GM23338 (cell line): ENCODE data around the gene MTA3. TPM values are rescaled to one million over a fixed set of nuclear protein-coding genes. Genes with fewer than 3 reads are reported as not detected.

Source experiments
- ATAC-seq: fragments of 200-7000 bp; cut with Tn5 transposase; 3 replicates; pipeline ENCODE4 v1.9.1; 2020
- DNase-seq: peaks from one replicate; pipeline ENCODE4 v3.0.0-alpha.2; 2015; ENCODE audit warnings: low spot score
- H2AFZ ChIP-seq: fragments of 200-600 bp; sonication (generic); 2 replicates; pipeline ENCODE4 v1.8.0; 2016; ENCODE audit warnings: antibody characterized with exemption, mild to moderate bottlenecking, moderate library complexity
- H3F3A ChIP-seq: fragments of 200-600 bp; sonication (generic); replicated peaks from 2 replicates; pipeline ENCODE4 v1.8.0; 2017; ENCODE audit warnings: antibody characterized with exemption, mixed run types, low read depth
- H3K27ac ChIP-seq: fragments of 200-600 bp; sonication (generic); 2 replicates; pipeline ENCODE4 v1.6.1; 2016; ENCODE audit warnings: low read depth
- H3K27me3 ChIP-seq: fragments of 200-600 bp; sonication (generic); 2 replicates; pipeline ENCODE4 v1.8.0; 2016; ENCODE audit warnings: mild to moderate bottlenecking, mixed run types, moderate library complexity; ENCODE audit not compliant: insufficient read depth
- H3K36me3 ChIP-seq: fragments of 200-600 bp; sonication (generic); 2 replicates; pipeline ENCODE4 v1.8.0; 2016; ENCODE audit warnings: mild to moderate bottlenecking; ENCODE audit not compliant: insufficient read depth
- H3K4me1 ChIP-seq: fragments of 200-600 bp; sonication (generic); 2 replicates; pipeline ENCODE4 v1.8.0; 2016; ENCODE audit warnings: mild to moderate bottlenecking, moderate library complexity; ENCODE audit not compliant: insufficient read depth
- H3K4me2 ChIP-seq: fragments of 200-600 bp; sonication (generic); 2 replicates; pipeline ENCODE4 v1.7.1; 2017; ENCODE audit warnings: mixed run types
- H3K4me3 ChIP-seq: fragments of 200-600 bp; sonication (generic); 2 replicates; pipeline ENCODE4 v1.6.1; 2016; ENCODE audit warnings: mixed run types
- H3K79me2 ChIP-seq: fragments of 200-600 bp; sonication (generic); replicated peaks from 2 replicates; pipeline ENCODE4 v1.8.0; 2017; ENCODE audit warnings: mild to moderate bottlenecking; ENCODE audit not compliant: insufficient read depth
- H3K9me2 ChIP-seq: fragments of 200-600 bp; sonication (generic); 2 replicates; pipeline ENCODE4 v1.8.0; 2017; ENCODE audit not compliant: insufficient read depth
- H4K20me1 ChIP-seq: fragments of 200-600 bp; sonication (generic); replicated peaks from 2 replicates; pipeline ENCODE4 v1.8.0; 2017; ENCODE audit warnings: mild to moderate bottlenecking; ENCODE audit not compliant: insufficient read depth
- H3K27ac Mint-ChIP-seq: 2 replicates; pipeline ENCODE4 v1.8.0; 2020; ENCODE audit warnings: inconsistent platforms, mild to moderate bottlenecking, moderate library complexity, mixed read lengths
- H3K27me3 Mint-ChIP-seq: 3 replicates; pipeline ENCODE4 v1.8.0; 2022; ENCODE audit warnings: low read depth, mild to moderate bottlenecking, moderate library complexity, mixed read lengths, inconsistent platforms; ENCODE audit not compliant: insufficient read depth, poor library complexity
- H3K36me3 Mint-ChIP-seq: 3 replicates; pipeline ENCODE4 v1.8.0; 2021; ENCODE audit warnings: low read depth, mild to moderate bottlenecking, inconsistent platforms, moderate library complexity, mixed read lengths
- H3K4me1 Mint-ChIP-seq: 3 replicates; pipeline ENCODE4 v1.8.0; 2020; ENCODE audit warnings: mild to moderate bottlenecking, inconsistent platforms, mixed read lengths
- H3K4me3 Mint-ChIP-seq: 3 replicates; pipeline ENCODE4 v1.8.0; 2021; ENCODE audit warnings: moderate library complexity, mild to moderate bottlenecking, inconsistent platforms, mixed read lengths
- H3K9me3 Mint-ChIP-seq: 3 replicates; pipeline ENCODE4 v1.8.0; 2020; ENCODE audit warnings: moderate library complexity, mild to moderate bottlenecking, inconsistent platforms, mixed read lengths
- CREB1 ChIP-seq: fragments of 250-450 bp; sonication (Bioruptor Pico); IDR thresholded peaks from 2 replicates; pipeline ENCODE4 v1.5.0; 2020; ENCODE audit warnings: low read depth, mild to moderate bottlenecking, moderate library complexity
- EZH2 ChIP-seq: fragments of 200-600 bp; sonication (generic); IDR thresholded peaks from one replicate; pipeline ENCODE4 v1.8.0; 2017; ENCODE audit warnings: antibody characterized with exemption, mild to moderate bottlenecking, low read depth; ENCODE audit not compliant: unreplicated experiment
- EZH2phosphoT487 ChIP-seq: fragments of 200-600 bp; sonication (generic); IDR thresholded peaks from one replicate; pipeline ENCODE4 v1.8.1; 2018; ENCODE audit warnings: antibody characterized with exemption; ENCODE audit not compliant: unreplicated experiment
- JUNB ChIP-seq: IDR thresholded peaks from one replicate; pipeline ENCODE4 v1.6.1; 2016; ENCODE audit warnings: antibody characterized with exemption; ENCODE audit not compliant: unreplicated experiment
- NANOG ChIP-seq: IDR thresholded peaks from 2 replicates; pipeline ENCODE4 v1.6.1; 2016; ENCODE audit warnings: antibody characterized with exemption, borderline replicate concordance
- POLR2AphosphoS5 ChIP-seq: IDR thresholded peaks from 2 replicates; pipeline ENCODE4 v1.6.1; 2016; ENCODE audit warnings: antibody characterized with exemption, low read depth
- STAT1 ChIP-seq: IDR thresholded peaks from one replicate; pipeline ENCODE4 v1.6.1; 2016; ENCODE audit warnings: antibody characterized with exemption; ENCODE audit not compliant: unreplicated experiment
- ZNF114 ChIP-seq: fragments of 250-450 bp; sonication (Bioruptor Pico); IDR thresholded peaks from 2 replicates; pipeline ENCODE4 v1.5.0; 2020; ENCODE audit warnings: mild to moderate bottlenecking, moderate library complexity
- ZNF331 ChIP-seq: fragments of 250-450 bp; sonication (Bioruptor Pico); IDR thresholded peaks from 2 replicates; pipeline ENCODE4 v1.5.0; 2020; ENCODE audit warnings: low read depth, mild to moderate bottlenecking, moderate library complexity
- polyA plus RNA-seq: library from polyadenylated mRNA; unstranded; fragments of >200 nt; fragmentation: Nextera tagmentation; extraction: Ambion mirVana; gene quantifications from 2 replicates; pipeline ENCODE4 v1.2.1, GENCODE V29; 2016
- total RNA-seq: library from RNA; depleted of rRNA; stranded (reverse); fragments of >200 nt; shearing (Covaris generic); gene quantifications from 2 replicates; pipeline ENCODE4 v1.2.3, GENCODE V29; 2014
- TF ChIP-seq, protein P1 (sequence below): IDR thresholded peaks from 2 replicates; pipeline ENCODE4 v1.6.1; 2016; ENCODE audit warnings: antibody characterized with exemption
- TF ChIP-seq, protein P2 (sequence below), 2 experiments: fragments of 200-600 bp in 1 of 2; sonication (generic) in 1 of 2; conservative IDR thresholded peaks; 2 replicates each; pipeline versions ENCODE4 v1.5.1 to v1.6.1; 2016 to 2017; ENCODE audit warnings: antibody characterized with exemption in 2 of 2, low read depth in 2 of 2, mild to moderate bottlenecking in 2 of 2, moderate library complexity in 1 of 2
- TF ChIP-seq, protein P3 (sequence below): fragments of 250-450 bp; sonication (Bioruptor Pico); IDR thresholded peaks from 2 replicates; pipeline ENCODE4 v1.5.0; 2020; ENCODE audit warnings: mild to moderate bottlenecking, moderate library complexity

Gene MTA3
- total and polyA plus RNA-seq, 2 experiments from 2014 or later = 162 to 208 TPM

DNA sequence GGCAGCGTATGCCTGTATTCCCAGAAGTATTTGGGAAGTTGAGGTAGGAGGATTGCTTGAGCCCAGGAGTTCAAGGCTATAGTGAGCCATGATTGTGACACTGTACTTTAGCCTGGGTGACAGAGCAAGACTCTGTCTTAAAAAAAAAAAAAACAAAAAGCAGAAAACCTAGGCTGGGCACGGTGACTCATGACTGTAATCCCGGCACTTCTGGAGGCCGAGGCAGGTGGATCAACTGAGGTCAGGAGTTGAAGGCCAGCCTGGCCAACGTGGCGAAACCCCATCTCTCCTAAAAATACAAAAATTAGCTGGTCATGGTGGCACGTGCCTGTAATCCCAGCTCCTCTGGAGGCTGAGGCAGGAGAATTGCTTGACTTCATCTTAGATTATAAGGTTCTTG, 46.4 kb downstream of the MTA3 start:
- Histone ChIP-seq H3K4me3 (no peak overlapping the region), H3F3A (peaks cover 11% of the 10 kb centered on the region; the same call in 1 of the 2 replicates), H3K4me1 (no peaks in the 10 kb centered on the region), H3K79me2 (peaks cover 92% of the 10 kb centered on the region), H2AFZ (no peak overlapping the region), H3K9me2 (no peaks in the 10 kb centered on the region), H3K27ac (peak overlapping the region; percentile 28; the same call in 1 of the 2 replicates), H3K36me3 (peaks cover 23% of the 10 kb centered on the region), H3K4me2 (no peak overlapping the region), H3K27me3 (no peaks in the 10 kb centered on the region), H4K20me1 (peaks cover 27% of the 10 kb centered on the region; the same call in 1 of the 2 replicates)
- ATAC-seq (no peak), DNase-seq (no peak)
- TF ChIP-seq NANOG = no peak
- TF ChIP-seq JUNB = no peak
- TF ChIP-seq ZNF331 (CRISPR knock-in tag) = no peak
- TF ChIP-seq CREB1 (CRISPR knock-in tag) = no peak
- TF ChIP-seq ZNF114 = no peak
- TF ChIP-seq EZH2phosphoT487 = no peak
- H3K9me3 Mint-ChIP-seq = no peaks in the 10 kb centered on the region
- no peak overlapping the region; the same call in 1 of the 2 replicates for H3K27ac Mint-ChIP-seq
- H3K4me3 Mint-ChIP-seq = no peak overlapping the region
- peaks cover 1% of the 10 kb centered on the region for H3K27me3 Mint-ChIP-seq
- H3K4me1 Mint-ChIP-seq = no peaks in the 10 kb centered on the region
- H3K36me3 Mint-ChIP-seq = peaks cover 68% of the 10 kb centered on the region

DNA sequence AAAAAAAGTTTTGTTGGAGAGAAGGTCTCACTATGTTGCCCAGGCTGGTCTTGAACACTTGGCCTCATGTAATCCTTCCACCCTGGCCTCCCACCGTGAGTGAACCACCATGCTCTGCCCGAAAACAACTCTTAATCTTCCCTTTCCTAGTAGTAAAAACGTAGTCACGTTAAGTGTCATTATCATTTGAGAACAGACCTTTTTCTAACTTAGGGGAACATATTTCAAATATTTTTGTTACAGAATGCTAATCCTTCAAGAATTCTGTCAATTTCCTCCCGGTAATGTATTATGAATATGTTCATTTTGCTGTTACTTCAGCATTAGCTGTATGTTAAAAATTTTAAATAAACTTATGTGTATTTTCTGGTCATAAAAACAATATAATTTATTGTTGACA, 49.7 kb downstream of the MTA3 start:
- H3K27me3 Mint-ChIP-seq = peaks cover 8% of the 10 kb centered on the region
- H3K9me2 ChIP-seq = no peaks in the 10 kb centered on the region
- ATAC-seq = no peak
- H3K4me1 ChIP-seq = 0 out of 2 replicates have a peak, but pooled peaks cover 3% of the 10 kb centered on the region
- peaks cover 17% of the 10 kb centered on the region; the same call in 2 of the 3 replicates for H3K9me3 Mint-ChIP-seq
- H3K36me3 Mint-ChIP-seq = peaks cover 81% of the 10 kb centered on the region
- H4K20me1 ChIP-seq = peaks cover 18% of the 10 kb centered on the region; the same call in 1 of the 2 replicates
- peaks cover 5% of the 10 kb centered on the region; the same call in 1 of the 3 replicates for H3K4me1 Mint-ChIP-seq
- H3K4me3 Mint-ChIP-seq = no peak overlapping the region
- H3K4me2 ChIP-seq = no peak overlapping the region
- peaks cover 82% of the 10 kb centered on the region for H3K79me2 ChIP-seq
- H2AFZ ChIP-seq = no peak overlapping the region
- H3K4me3 ChIP-seq = no peak overlapping the region
- no peak for DNase-seq
- H3K27me3 ChIP-seq = no peaks in the 10 kb centered on the region
- H3K36me3 ChIP-seq = peaks cover 26% of the 10 kb centered on the region
- H3K27ac ChIP-seq = 0 out of 2 replicates have a peak overlapping the region, but pooled peaks have one; percentile 43
- H3K27ac Mint-ChIP-seq = no peak overlapping the region; the same call in 1 of the 2 replicates
- peaks cover 8% of the 10 kb centered on the region; the same call in 1 of the 2 replicates for H3F3A ChIP-seq
- TF ChIP-seq POLR2AphosphoS5 (no peak), STAT1 (no peak), EZH2phosphoT487 (no peak), EZH2 (no peak)
- TF ChIP-seq, protein P1, sequence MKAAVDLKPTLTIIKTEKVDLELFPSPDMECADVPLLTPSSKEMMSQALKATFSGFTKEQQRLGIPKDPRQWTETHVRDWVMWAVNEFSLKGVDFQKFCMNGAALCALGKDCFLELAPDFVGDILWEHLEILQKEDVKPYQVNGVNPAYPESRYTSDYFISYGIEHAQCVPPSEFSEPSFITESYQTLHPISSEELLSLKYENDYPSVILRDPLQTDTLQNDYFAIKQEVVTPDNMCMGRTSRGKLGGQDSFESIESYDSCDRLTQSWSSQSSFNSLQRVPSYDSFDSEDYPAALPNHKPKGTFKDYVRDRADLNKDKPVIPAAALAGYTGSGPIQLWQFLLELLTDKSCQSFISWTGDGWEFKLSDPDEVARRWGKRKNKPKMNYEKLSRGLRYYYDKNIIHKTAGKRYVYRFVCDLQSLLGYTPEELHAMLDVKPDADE = no peak
- TF ChIP-seq, protein P2, sequence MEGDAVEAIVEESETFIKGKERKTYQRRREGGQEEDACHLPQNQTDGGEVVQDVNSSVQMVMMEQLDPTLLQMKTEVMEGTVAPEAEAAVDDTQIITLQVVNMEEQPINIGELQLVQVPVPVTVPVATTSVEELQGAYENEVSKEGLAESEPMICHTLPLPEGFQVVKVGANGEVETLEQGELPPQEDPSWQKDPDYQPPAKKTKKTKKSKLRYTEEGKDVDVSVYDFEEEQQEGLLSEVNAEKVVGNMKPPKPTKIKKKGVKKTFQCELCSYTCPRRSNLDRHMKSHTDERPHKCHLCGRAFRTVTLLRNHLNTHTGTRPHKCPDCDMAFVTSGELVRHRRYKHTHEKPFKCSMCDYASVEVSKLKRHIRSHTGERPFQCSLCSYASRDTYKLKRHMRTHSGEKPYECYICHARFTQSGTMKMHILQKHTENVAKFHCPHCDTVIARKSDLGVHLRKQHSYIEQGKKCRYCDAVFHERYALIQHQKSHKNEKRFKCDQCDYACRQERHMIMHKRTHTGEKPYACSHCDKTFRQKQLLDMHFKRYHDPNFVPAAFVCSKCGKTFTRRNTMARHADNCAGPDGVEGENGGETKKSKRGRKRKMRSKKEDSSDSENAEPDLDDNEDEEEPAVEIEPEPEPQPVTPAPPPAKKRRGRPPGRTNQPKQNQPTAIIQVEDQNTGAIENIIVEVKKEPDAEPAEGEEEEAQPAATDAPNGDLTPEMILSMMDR (conservative IDR thresholded peaks at IDR 0.05; ENCODE audit: low read depth in 2 of 2) = no peak
- TF ChIP-seq, protein P3, sequence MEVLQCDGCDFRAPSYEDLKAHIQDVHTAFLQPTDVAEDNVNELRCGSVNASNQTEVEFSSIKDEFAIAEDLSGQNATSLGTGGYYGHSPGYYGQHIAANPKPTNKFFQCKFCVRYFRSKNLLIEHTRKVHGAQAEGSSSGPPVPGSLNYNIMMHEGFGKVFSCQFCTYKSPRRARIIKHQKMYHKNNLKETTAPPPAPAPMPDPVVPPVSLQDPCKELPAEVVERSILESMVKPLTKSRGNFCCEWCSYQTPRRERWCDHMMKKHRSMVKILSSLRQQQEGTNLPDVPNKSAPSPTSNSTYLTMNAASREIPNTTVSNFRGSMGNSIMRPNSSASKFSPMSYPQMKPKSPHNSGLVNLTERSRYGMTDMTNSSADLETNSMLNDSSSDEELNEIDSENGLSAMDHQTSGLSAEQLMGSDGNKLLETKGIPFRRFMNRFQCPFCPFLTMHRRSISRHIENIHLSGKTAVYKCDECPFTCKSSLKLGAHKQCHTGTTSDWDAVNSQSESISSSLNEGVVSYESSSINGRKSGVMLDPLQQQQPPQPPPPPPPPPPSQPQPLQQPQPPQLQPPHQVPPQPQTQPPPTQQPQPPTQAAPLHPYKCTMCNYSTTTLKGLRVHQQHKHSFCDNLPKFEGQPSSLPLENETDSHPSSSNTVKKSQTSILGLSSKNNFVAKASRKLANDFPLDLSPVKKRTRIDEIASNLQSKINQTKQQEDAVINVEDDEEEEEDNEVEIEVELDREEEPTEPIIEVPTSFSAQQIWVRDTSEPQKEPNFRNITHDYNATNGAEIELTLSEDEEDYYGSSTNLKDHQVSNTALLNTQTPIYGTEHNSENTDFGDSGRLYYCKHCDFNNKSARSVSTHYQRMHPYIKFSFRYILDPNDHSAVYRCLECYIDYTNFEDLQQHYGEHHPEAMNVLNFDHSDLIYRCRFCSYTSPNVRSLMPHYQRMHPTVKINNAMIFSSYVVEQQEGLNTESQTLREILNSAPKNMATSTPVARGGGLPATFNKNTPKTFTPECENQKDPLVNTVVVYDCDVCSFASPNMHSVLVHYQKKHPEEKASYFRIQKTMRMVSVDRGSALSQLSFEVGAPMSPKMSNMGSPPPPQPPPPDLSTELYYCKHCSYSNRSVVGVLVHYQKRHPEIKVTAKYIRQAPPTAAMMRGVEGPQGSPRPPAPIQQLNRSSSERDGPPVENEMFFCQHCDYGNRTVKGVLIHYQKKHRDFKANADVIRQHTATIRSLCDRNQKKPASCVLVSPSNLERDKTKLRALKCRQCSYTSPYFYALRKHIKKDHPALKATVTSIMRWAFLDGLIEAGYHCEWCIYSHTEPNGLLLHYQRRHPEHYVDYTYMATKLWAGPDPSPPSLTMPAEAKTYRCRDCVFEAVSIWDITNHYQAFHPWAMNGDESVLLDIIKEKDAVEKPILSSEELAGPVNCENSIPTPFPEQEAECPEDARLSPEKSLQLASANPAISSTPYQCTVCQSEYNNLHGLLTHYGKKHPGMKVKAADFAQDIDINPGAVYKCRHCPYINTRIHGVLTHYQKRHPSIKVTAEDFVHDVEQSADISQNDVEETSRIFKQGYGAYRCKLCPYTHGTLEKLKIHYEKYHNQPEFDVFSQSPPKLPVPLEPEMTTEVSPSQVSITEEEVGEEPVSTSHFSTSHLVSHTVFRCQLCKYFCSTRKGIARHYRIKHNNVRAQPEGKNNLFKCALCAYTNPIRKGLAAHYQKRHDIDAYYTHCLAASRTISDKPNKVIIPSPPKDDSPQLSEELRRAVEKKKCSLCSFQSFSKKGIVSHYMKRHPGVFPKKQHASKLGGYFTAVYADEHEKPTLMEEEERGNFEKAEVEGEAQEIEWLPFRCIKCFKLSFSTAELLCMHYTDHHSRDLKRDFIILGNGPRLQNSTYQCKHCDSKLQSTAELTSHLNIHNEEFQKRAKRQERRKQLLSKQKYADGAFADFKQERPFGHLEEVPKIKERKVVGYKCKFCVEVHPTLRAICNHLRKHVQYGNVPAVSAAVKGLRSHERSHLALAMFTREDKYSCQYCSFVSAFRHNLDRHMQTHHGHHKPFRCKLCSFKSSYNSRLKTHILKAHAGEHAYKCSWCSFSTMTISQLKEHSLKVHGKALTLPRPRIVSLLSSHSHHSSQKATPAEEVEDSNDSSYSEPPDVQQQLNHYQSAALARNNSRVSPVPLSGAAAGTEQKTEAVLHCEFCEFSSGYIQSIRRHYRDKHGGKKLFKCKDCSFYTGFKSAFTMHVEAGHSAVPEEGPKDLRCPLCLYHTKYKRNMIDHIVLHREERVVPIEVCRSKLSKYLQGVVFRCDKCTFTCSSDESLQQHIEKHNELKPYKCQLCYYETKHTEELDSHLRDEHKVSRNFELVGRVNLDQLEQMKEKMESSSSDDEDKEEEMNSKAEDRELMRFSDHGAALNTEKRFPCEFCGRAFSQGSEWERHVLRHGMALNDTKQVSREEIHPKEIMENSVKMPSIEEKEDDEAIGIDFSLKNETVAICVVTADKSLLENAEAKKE = no peak
